Measurements from ENCODE around the gene TRIO.

DNA sequence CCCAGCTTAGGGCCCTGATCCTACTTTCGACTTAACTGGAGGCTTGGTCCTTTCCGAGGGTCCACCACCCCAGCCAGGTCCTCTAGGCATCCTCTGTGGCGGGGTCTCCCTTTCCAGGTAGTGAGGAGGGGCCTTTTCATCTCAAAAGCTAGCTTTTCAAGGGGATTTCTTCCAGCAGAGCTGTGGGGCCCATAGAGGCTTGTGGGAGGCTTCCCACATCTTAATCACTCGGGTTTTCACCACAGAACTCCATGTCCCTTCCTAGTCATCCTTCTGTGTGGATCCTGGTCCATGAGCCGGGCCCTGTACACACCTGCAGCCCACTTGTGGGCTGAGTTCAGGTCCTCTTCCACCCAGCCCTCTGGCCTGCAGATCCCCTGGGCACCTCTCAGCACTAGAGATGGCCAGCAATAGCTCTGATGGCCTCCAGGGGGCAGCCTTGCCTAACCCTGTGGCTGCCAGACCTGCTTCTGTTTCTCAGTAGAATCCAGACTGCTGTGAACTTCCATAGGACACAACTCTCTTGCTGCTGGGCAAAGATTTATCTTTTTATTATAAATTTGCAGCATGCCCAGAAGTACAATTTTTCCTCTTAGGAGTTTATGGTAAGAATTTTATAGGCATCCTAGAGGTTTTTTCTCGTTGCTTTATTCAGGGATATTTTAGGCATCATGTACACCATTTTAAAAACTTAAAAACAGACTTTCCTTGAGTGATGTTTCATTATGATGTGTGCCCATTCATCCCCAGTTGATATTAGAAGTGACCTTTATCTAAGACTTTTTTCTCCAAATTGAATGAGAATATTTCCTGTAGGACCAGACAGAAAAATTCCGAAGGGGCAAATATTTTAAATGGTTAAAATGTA is 208.9 kb downstream of the TRIO start:
- TF ChIP-seq GLIS3 (CRISPR knock-in tag; IDR thresholded peaks at IDR 0.05) (no peak), ZNF70 (CRISPR knock-in tag; IDR thresholded peaks at IDR 0.05) (no peak), CSDC2 (CRISPR knock-in tag; IDR thresholded peaks at IDR 0.05) (no peak), ZNF565 (CRISPR knock-in tag; conservative IDR thresholded peaks at IDR 0.05; ENCODE audit: low read depth) (no peak), ZFP3 (CRISPR knock-in tag; IDR thresholded peaks at IDR 0.05) (no peak)
- TF ChIP-seq, protein P1, sequence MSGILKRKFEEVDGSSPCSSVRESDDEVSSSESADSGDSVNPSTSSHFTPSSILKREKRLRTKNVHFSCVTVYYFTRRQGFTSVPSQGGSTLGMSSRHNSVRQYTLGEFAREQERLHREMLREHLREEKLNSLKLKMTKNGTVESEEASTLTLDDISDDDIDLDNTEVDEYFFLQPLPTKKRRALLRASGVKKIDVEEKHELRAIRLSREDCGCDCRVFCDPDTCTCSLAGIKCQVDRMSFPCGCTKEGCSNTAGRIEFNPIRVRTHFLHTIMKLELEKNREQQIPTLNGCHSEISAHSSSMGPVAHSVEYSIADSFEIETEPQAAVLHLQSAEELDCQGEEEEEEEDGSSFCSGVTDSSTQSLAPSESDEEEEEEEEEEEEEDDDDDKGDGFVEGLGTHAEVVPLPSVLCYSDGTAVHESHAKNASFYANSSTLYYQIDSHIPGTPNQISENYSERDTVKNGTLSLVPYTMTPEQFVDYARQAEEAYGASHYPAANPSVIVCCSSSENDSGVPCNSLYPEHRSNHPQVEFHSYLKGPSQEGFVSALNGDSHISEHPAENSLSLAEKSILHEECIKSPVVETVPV (CRISPR knock-in tag; IDR thresholded peaks at IDR 0.05): no peak
- TF ChIP-seq, protein P2, sequence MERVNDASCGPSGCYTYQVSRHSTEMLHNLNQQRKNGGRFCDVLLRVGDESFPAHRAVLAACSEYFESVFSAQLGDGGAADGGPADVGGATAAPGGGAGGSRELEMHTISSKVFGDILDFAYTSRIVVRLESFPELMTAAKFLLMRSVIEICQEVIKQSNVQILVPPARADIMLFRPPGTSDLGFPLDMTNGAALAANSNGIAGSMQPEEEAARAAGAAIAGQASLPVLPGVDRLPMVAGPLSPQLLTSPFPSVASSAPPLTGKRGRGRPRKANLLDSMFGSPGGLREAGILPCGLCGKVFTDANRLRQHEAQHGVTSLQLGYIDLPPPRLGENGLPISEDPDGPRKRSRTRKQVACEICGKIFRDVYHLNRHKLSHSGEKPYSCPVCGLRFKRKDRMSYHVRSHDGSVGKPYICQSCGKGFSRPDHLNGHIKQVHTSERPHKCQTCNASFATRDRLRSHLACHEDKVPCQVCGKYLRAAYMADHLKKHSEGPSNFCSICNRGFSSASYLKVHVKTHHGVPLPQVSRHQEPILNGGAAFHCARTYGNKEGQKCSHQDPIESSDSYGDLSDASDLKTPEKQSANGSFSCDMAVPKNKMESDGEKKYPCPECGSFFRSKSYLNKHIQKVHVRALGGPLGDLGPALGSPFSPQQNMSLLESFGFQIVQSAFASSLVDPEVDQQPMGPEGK (CRISPR knock-in tag; IDR thresholded peaks at IDR 0.05; ENCODE audit: borderline replicate concordance): no peak
